ENCODE results near the gene SLC12A9.

GRCh38 chr7:100885440-100886141, 33.1 kb downstream of the SLC12A9 start:
- TF ChIP-seq CTCF (IDR thresholded peaks at IDR 0.05; ENCODE audit: poor library complexity), result no peak
- TF ChIP-seq EZH2 (IDR thresholded peaks at IDR 0.05; ENCODE audit: borderline replicate concordance), result no peak
- no peak for TF ChIP-seq EZH2phosphoT487 (IDR thresholded peaks at IDR 0.05; ENCODE audit: low read depth, severe bottlenecking, unreplicated experiment)
